Panc1 (cell line): ENCODE measurements around the gene TNFAIP8L3. TPM values are rescaled to one million over a fixed set of nuclear protein-coding genes. Genes with fewer than 3 reads are reported as not detected.
A peak's percentile ranks its signal among the peaks of the same experiment; 100 is the strongest.

ENCODE experiments used
- ATAC-seq: fragments of 200-7000 bp; cut with Tn5 transposase; 2 replicates; pipeline ENCODE4 v1.9.1; 2020; ENCODE audit warnings: mild to moderate bottlenecking, moderate library complexity
- BruUV-seq: library from RNA; stranded (reverse); fragments of 400-500 nt; replicated peaks from 2 replicates; lab custom pipeline; 2021; lab: Mats Ljungman, UMichigan
- CTCF ChIA-PET: fragments of 300-600 bp; sonication (Branson Sonifier 250); formaldehyde crosslinking; loops from one replicate; lab custom pipeline; 2022; ENCODE audit warnings: antibody characterized with exemption; lab: Charles Lee
- POLR2A ChIA-PET: fragments of 300-600 bp; sonication (Branson Sonifier 250); formaldehyde crosslinking; loops from one replicate; lab custom pipeline; 2022; ENCODE audit warnings: antibody characterized with exemption; lab: Charles Lee
- DNase-seq: peaks from one replicate; pipeline ENCODE4 v3.0.0-alpha.2; 2010; ENCODE audit warnings: low read depth, low spot score
- H3K27ac ChIP-seq: 2 replicates; pipeline ENCODE4 v1.5.1; 2011; ENCODE audit warnings: mild to moderate bottlenecking, low read length, inconsistent platforms
- H3K27me3 ChIP-seq: fragments of 200-500 bp; sonication (Bioruptor generic); 2 replicates; pipeline ENCODE4 v1.6.0; 2014; ENCODE audit warnings: low read length, inconsistent platforms; ENCODE audit not compliant: control insufficient read depth, insufficient read depth
- H3K36me3 ChIP-seq: fragments of 200-500 bp; sonication (Bioruptor generic); 2 replicates; pipeline ENCODE4 v1.5.1; 2014; ENCODE audit warnings: inconsistent platforms, mild to moderate bottlenecking, low read length, moderate library complexity; ENCODE audit not compliant: control insufficient read depth, insufficient read depth
- H3K4me1 ChIP-seq: 2 replicates; pipeline ENCODE4 v1.5.1; 2011; ENCODE audit warnings: inconsistent platforms, mild to moderate bottlenecking, low read length, moderate library complexity; ENCODE audit not compliant: control insufficient read depth, insufficient read depth
- H3K4me3 ChIP-seq, 2 experiments: 2 replicates each; pipeline ENCODE4 v1.5.1; 2011 to 2012; ENCODE audit warnings: low read depth in 2 of 2, low read length in 2 of 2, mild to moderate bottlenecking in 2 of 2, inconsistent platforms in 1 of 2, moderate library complexity in 1 of 2
- H3K9me3 ChIP-seq: fragments of 200-500 bp; sonication (Bioruptor generic); 2 replicates; pipeline ENCODE4 v1.5.1; 2014; ENCODE audit warnings: low read depth, mild to moderate bottlenecking, inconsistent platforms, low read length, moderate library complexity; ENCODE audit not compliant: control insufficient read depth, insufficient read depth
- CTCF ChIP-seq: fragments of 450-650 bp; IDR thresholded peaks from 2 replicates; pipeline ENCODE4 v1.5.1; 2017; ENCODE audit warnings: mild to moderate bottlenecking
- POLR2AphosphoS5 ChIP-seq: IDR thresholded peaks from 2 replicates; pipeline ENCODE4 v1.6.1; 2012; ENCODE audit warnings: mild to moderate bottlenecking, low read depth, low read length, moderate library complexity
- REST ChIP-seq, 2 experiments: IDR thresholded peaks; 2 replicates each; pipeline ENCODE4 v1.6.1; 2011 to 2012; ENCODE audit warnings: low read depth in 2 of 2, control low read depth in 1 of 2, low read length in 1 of 2, mild to moderate bottlenecking in 1 of 2, moderate library complexity in 1 of 2; ENCODE audit not compliant: insufficient read depth in 1 of 2
- SIN3A ChIP-seq: IDR thresholded peaks from 2 replicates; pipeline ENCODE4 v1.6.1; 2012; ENCODE audit warnings: low read depth, mild to moderate bottlenecking, low read length, moderate library complexity, borderline replicate concordance; ENCODE audit not compliant: insufficient read depth
- TCF7L2 ChIP-seq: IDR thresholded peaks from 2 replicates; pipeline ENCODE4 v1.6.1; 2011; ENCODE audit warnings: mild to moderate bottlenecking, low read depth, low read length, inconsistent platforms
- in situ Hi-C: cut with HindIII; loops from 2 replicates; pipeline ENCODE4 v1.10.0; 2016; ENCODE audit warnings: low sequenced_read_pairs, low pct_unique_long_range_greater_than_20kb
- intact Hi-C: fragments of 100-400 bp; cut with micrococcal nuclease; formaldehyde crosslinking; loops from one replicate; pipeline ENCODE4 v1.10.0; 2022; ENCODE audit not compliant: unreplicated experiment
- total RNA-seq: library from RNA; stranded (reverse); gene quantifications from one replicate; pipeline ENCODE4 v1.2.1, GENCODE V29; 2021; ENCODE audit not compliant: unreplicated experiment

TNFAIP8L3 gene
- total RNA-seq, 1 experiment from 2014 or later, result 1.0 TPM

GRCh38 chr15:51121631-51122225 lies 27.0 kb upstream of the TNFAIP8L3 start:
- H3K36me3 ChIP-seq, result no peaks in the 10 kb centered on the region
- in situ Hi-C loops, result no loop called here
- no peaks in the 10 kb centered on the region for H3K27me3 ChIP-seq
- TF ChIP-seq TCF7L2 (no peak), SIN3A (no peak), POLR2AphosphoS5 (no peak), REST (IDR thresholded peaks at IDR 0.05; ENCODE audit: insufficient read depth in 1 of 2, low read depth in 2 of 2, low read length in 1 of 2) (no peak), CTCF (no peak)
- no peak for DNase-seq
- ChIA-PET POLR2A (interaction anchor here (0.6 kb wide), 1 partner anchor 41 kb away, joined by 16 read pairs; no protein-coding TSS in a partner anchor), CTCF (no interaction called here)
- ATAC-seq, result no peak
- H3K4me3 ChIP-seq, result no peak overlapping the region
- intact Hi-C loops, result no loop called here
- H3K27ac ChIP-seq, result no peak overlapping the region
- no peaks in the 10 kb centered on the region; the same call in 1 of the 2 replicates for H3K4me1 ChIP-seq
- no TSS peak for BruUV-seq
- no peaks in the 10 kb centered on the region; the same call in 1 of the 2 replicates for H3K9me3 ChIP-seq

- H3K4me3 ChIP-seq, result no peak overlapping the region
- H3K9me3 ChIP-seq, result no peaks in the 10 kb centered on the region; the same call in 1 of the 2 replicates
- TF ChIP-seq SIN3A, result no peak
- no peak for TF ChIP-seq REST (IDR thresholded peaks at IDR 0.05; ENCODE audit: insufficient read depth in 1 of 2, low read depth in 2 of 2, low read length in 1 of 2)
- TF ChIP-seq POLR2AphosphoS5, result no peak
- TF ChIP-seq CTCF, result no peak
- TF ChIP-seq TCF7L2, result no peak
- H3K4me1 ChIP-seq, result no peaks in the 10 kb centered on the region; the same call in 1 of the 2 replicates
- in situ Hi-C loops, result no loop called here
- no TSS peak for BruUV-seq
- intact Hi-C loops, result no loop called here
- ChIA-PET CTCF (no interaction called here), POLR2A (interaction anchor here (0.6 kb wide), 1 partner anchor 40 kb away, joined by 16 read pairs; no protein-coding TSS in a partner anchor)
- no peaks in the 10 kb centered on the region for H3K36me3 ChIP-seq
- DNase-seq (peak; percentile 86), ATAC-seq (peak; percentile 99)
- no peak overlapping the region for H3K27ac ChIP-seq
- no peaks in the 10 kb centered on the region for H3K27me3 ChIP-seq
These were observed 26.4 kb upstream of the TNFAIP8L3 start for GRCh38 chr15:51121118-51121517.
